NOMO-1 treated with DMSO at 0.1 percent for 48 hours (cell line): ENCODE measurements around the gene PRKCQ.
"Not testable (repeated sequence)": the region's sequence is repeated elsewhere in the genome, so short reads cannot be mapped to it uniquely, and the experiment has no call there.

Experiments used
- DNase-seq: peaks from one replicate; lab custom pipeline; 2025; ENCODE audit not compliant: unreplicated experiment; lab: John Stamatoyannopoulos, UW

PRKCQ gene

GRCh38 chr10:6595499-6595898 is 15.4 kb upstream of the PRKCQ start:
- no peak for DNase-seq

GRCh38 chr10:6593241-6593671 is 13.2 kb upstream of the PRKCQ start:
- DNase-seq: no peak

- DNase-seq: no peak
Observed at GRCh38 chr10:6592080-6592479, 12.0 kb upstream of the PRKCQ start.

- no peak for DNase-seq
Observed at GRCh38 chr10:6591668-6592067, 11.6 kb upstream of the PRKCQ start.

GRCh38 chr10:6590100-6590499 is 10.0 kb upstream of the PRKCQ start:
- DNase-seq: no peak

GRCh38 chr10:6589287-6590094 is 9.4 kb upstream of the PRKCQ start:
- DNase-seq: no peak

- DNase-seq: no peak
Observed at GRCh38 chr10:6588845-6589244, 8.8 kb upstream of the PRKCQ start.

- DNase-seq: no peak
Observed at GRCh38 chr10:6588082-6588481, 8.0 kb upstream of the PRKCQ start.

- DNase-seq: no peak
Observed at GRCh38 chr10:6586501-6586900, 6.4 kb upstream of the PRKCQ start.

GRCh38 chr10:6583447-6583846 is 3.4 kb upstream of the PRKCQ start:
- DNase-seq: no peak

GRCh38 chr10:6582913-6583312 is 2.8 kb upstream of the PRKCQ start:
- not testable (repeated sequence) for DNase-seq

GRCh38 chr10:6582298-6582697 is 2.2 kb upstream of the PRKCQ start:
- DNase-seq: no peak

- no peak for DNase-seq
Observed at GRCh38 chr10:6581778-6582228, 1.7 kb upstream of the PRKCQ start.

GRCh38 chr10:6581223-6581622 is 1.1 kb upstream of the PRKCQ start:
- DNase-seq: not testable (repeated sequence)

- DNase-seq: peak; percentile 70
Observed at GRCh38 chr10:6580279-6581029, 378 bp upstream of the PRKCQ start.

- DNase-seq: no peak
Observed at GRCh38 chr10:6579183-6579903, 733 bp downstream of the PRKCQ start.

GRCh38 chr10:6578795-6579182 is 1.3 kb downstream of the PRKCQ start:
- no peak for DNase-seq

- DNase-seq: no peak
Observed at GRCh38 chr10:6578251-6578771, 1.8 kb downstream of the PRKCQ start.

- DNase-seq: no peak
Observed at GRCh38 chr10:6576326-6576725, 3.8 kb downstream of the PRKCQ start.

GRCh38 chr10:6574664-6575176 is 5.4 kb downstream of the PRKCQ start:
- DNase-seq: no peak

GRCh38 chr10:6570893-6571292 is 9.2 kb downstream of the PRKCQ start:
- no peak for DNase-seq
